GM15510 (cell line): ENCODE results near the gene KAT2B.

Source experiments
- POLR2A ChIP-seq: IDR thresholded peaks from 3 replicates; pipeline ENCODE4 v1.6.1; 2011; ENCODE audit warnings: borderline replicate concordance; ENCODE audit not compliant: insufficient read length; ENCODE audit errors: extremely low read depth

The KAT2B gene

DNA sequence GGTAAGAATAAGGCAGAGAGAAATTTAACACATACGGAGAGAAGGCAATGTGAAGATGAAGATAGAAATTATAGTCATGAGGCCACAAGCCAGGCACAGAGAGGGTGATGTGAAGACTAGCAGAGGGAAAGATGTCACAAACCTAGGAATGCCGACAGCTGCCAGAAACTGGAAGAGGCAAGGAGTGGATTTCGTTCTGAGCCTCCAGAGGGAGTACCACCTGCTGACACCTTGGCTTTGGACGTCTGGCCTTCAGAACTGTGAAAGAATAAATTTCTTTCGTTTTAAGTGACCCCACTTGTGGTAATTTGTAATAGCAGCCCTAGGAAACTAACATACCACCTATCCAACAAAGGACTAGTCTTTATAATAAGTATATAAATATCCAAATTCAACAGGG lies 150.7 kb downstream of the KAT2B start:
- TF ChIP-seq POLR2A = no peak

DNA sequence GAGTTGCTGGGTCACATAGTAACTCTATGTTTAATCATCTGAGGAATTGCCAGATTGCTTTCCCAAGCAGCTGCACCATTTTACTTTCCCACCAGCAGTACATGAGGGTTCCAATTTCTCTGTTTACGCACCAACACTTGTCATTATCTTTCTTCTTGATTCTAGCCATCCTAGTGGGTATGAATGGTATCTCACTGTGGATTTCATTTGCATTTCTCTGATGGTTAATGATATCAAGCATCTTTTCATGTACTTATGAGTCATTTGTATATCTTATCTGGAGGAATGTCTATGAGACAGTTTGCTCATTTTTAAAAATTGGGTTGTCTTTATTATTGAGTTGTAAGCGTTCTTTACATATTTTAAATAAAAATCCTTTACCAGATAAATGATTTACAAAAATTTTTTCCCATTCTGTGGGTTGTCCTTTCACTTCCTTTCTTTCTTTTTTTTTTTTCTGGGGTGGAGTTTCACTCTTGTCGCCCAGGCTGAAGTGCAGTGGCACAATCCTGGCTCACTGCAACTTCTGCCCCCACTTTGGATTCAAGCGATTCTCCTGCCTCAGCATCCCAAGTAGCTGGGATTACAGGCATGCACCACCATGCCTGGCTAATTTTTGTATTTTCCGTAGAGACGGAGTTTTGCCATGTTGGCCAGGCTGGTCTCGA lies 154.7 kb downstream of the KAT2B start:
- no peak for TF ChIP-seq POLR2A

DNA sequence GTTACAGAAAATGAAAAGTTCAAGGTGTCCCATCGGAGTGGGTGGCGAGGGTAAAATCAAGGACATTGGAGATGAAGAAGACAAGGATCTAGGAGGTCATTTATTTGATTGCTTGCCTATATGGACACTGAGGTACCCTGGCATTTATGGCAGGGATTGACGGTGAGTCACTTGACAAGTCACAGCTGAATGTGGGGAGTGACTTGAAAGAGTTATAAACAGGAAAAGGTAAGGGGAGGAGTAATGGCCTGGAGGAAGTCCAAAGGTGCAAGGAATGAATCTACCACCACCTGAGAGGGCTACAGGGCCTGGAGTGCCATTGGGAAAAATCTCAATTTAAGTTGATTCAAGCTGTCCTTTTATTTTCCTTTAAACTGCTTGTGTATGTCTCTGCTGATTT lies 157.5 kb downstream of the KAT2B start:
- no peak for TF ChIP-seq POLR2A

DNA sequence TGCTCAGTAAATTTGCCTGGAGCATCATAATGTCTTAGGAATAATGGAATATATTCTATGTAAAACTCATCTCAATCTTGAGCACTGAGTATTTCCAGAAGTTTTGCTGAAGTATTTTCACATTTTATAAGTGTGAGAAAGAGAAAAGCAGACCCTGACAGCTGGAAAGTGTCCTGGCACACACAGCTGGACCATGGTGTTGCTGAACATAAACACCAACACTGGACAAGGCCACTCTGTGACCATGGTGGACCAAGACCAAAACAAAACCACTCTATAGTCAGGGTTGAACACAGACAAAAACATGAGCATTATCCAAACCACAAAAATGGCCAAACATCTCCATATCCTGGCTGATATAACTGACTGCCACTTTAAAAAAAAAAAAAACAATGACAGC lies 160.9 kb downstream of the KAT2B start:
- TF ChIP-seq POLR2A = no peak
